ENCODE data around the gene NPFFR1.
"Not testable (repeated sequence)": the region's sequence is repeated elsewhere in the genome, so short reads cannot be mapped to it uniquely, and the experiment has no call there.

The NPFFR1 gene

GRCh38 chr10:70222811-70223447, 60.9 kb downstream of the NPFFR1 start:
- DNase-seq (ENCODE audit: low read depth), result not testable (repeated sequence)

GRCh38 chr10:70222340-70222794, 61.4 kb downstream of the NPFFR1 start:
- DNase-seq (ENCODE audit: low read depth), result no peak

DNA sequence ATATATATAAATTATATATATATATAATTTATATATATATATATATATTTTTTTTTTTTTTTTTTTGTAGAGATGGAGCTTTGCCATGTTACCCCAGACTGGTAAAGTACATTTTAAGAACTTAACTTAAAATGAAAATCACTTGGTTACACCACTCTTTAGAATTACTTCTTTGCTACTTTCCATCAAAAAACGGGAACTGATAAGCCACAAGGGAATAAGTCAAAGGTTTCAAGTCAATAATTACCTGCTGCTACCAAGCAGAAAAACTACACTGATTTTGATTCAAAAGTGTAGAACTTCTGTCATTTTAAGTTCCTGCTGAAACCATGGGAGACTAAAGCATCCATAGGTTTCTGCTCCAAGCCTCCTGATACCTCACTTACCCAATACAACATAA, 62.8 kb downstream of the NPFFR1 start:
- no peak for DNase-seq (ENCODE audit: low read depth)

GRCh38 chr10:70212879-70213278, 70.9 kb downstream of the NPFFR1 start:
- no peak for DNase-seq (ENCODE audit: low read depth)

GRCh38 chr10:70212277-70212676, 71.5 kb downstream of the NPFFR1 start:
- no peak for DNase-seq (ENCODE audit: low read depth)

DNA sequence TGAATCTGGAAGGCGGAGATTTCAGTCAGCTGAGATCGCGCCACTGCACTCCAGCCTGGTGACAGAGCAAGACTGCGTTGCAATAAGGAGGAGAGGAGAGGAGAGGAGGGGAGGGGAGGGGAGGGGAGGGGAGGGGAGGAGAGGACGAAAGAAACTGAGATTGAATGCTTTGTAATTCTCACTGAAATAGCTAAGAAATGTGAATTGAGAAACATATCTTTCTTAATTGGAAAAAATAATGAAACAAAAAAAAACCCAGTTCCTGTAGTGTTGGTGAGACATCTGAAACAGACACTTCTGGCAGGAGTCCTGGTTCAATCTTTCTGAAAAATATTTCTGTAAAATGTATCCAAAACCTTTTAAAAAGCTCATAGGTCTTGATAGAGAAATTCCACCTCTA, 77.0 kb downstream of the NPFFR1 start:
- no peak for DNase-seq (ENCODE audit: low read depth)

- DNase-seq (ENCODE audit: low read depth), result no peak
Measured at GRCh38 chr10:70201105-70201504, 82.7 kb downstream of the NPFFR1 start.

DNA sequence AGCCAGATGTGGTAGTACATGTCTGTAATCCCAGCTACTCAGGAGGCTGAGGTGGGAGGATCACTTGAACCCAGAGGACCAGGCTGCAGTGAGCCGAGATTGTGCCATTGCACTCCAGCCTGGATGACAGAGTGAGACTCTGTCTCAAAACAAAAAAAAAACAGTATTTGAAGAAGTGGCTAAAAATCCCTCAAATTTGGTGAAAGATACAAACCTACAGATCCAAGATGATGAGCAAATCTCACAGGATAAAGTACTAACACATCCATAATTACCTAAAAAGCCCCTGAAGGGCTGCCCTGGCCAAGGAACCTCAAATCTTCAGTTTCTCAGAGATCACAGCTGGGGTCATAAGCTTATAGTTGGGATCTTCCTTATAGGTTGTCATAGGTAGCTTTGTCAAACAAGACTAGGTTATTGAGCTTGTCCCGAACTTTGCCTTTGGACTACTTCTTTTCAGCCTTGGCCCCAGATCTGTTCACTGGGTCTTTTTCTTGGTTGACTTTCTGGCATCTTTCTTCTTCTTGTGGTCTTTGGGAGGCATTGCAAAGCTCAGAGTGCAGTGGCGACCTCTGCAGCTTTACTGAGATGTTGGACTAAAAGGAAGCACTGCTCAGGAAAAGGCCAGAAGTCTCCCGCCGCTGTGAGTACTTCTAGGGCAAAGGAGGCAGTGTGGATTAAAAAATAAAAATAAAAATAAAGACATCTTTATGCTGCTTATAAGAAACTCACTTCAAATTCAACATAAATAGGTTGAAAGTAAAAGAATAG, 84.9 kb downstream of the NPFFR1 start:
- DNase-seq (ENCODE audit: low read depth), result no peak
